Epithelial cell of proximal tubule (primary cell): Measurements from ENCODE around the gene EYA2. TPM values are rescaled to one million over a fixed set of nuclear protein-coding genes. Genes with fewer than 3 reads are reported as not detected.
"Not testable (repeated sequence)": the region's sequence is repeated elsewhere in the genome, so short reads cannot be mapped to it uniquely, and the experiment has no call there.

ENCODE experiments used
- DNase-seq: peaks from one replicate; pipeline ENCODE4 v3.0.0-alpha.2; 2011; ENCODE audit warnings: low read depth
- H3K4me3 ChIP-seq: 2 replicates; pipeline ENCODE4 v1.5.1; 2011; ENCODE audit warnings: low read depth, mild to moderate bottlenecking, low read length
- total RNA-seq: library from RNA; depleted of rRNA; stranded (reverse); fragments of >200 nt; gene quantifications from 2 replicates; pipeline ENCODE4 v1.2.3, GENCODE V29; 2015
- TF ChIP-seq, protein P1 (sequence below): conservative IDR thresholded peaks from 2 replicates; pipeline ENCODE4 v1.5.1; 2012; ENCODE audit warnings: low read depth, mild to moderate bottlenecking, low read length

EYA2 gene
- total RNA-seq, 1 donor from 2014 or later: not detected

GRCh38 chr20:46916258-46916603 is 21.6 kb downstream of the EYA2 start:
- TF ChIP-seq, protein P1, sequence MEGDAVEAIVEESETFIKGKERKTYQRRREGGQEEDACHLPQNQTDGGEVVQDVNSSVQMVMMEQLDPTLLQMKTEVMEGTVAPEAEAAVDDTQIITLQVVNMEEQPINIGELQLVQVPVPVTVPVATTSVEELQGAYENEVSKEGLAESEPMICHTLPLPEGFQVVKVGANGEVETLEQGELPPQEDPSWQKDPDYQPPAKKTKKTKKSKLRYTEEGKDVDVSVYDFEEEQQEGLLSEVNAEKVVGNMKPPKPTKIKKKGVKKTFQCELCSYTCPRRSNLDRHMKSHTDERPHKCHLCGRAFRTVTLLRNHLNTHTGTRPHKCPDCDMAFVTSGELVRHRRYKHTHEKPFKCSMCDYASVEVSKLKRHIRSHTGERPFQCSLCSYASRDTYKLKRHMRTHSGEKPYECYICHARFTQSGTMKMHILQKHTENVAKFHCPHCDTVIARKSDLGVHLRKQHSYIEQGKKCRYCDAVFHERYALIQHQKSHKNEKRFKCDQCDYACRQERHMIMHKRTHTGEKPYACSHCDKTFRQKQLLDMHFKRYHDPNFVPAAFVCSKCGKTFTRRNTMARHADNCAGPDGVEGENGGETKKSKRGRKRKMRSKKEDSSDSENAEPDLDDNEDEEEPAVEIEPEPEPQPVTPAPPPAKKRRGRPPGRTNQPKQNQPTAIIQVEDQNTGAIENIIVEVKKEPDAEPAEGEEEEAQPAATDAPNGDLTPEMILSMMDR: no peak
- no peak overlapping the region for H3K4me3 ChIP-seq
- no peak for DNase-seq

- H3K4me3 ChIP-seq: no peak overlapping the region
- TF ChIP-seq, protein P1: no peak
- no peak for DNase-seq
Observed at GRCh38 chr20:46917155-46917554, 22.5 kb downstream of the EYA2 start.

DNA sequence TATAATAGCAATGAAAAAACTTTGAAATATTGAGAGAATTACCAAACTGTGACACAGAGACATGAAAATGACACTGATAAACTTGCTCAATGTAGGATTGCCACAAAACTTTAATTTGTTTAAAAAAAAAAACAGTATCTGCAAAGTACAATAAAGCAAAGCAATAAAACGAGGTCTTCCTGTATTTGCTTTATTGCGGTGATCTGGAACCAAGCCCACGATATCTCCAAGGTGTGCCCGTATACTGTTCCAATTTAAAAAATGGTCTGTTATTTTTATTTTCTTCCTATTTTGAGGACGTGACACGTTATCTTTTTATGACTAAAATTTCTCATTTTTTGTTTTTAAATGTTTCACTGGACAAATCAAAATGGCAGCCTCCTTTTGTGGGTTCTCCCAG is 25.5 kb downstream of the EYA2 start:
- H3K4me3 ChIP-seq: no peak overlapping the region
- TF ChIP-seq, protein P1: no peak
- no peak for DNase-seq

DNA sequence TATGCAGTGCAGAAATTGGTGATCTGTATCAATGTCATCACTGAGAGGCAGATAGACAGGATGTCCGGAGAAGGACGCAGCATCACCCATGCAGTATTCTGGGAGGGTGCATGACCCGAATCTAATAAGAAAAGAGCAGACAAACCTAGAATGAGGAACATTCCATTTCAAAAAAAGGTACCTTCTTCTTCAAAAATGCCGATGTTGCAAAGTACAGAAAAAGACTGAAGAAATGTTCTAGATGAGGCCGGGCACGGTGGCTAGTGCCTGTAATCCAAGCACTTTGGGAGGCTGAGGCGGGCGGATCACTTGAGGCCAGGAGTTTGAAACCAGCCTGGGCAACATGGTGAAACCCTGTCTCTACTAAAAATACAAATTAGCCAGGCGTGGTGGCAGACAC is 28.2 kb downstream of the EYA2 start:
- not testable (repeated sequence) for H3K4me3 ChIP-seq, DNase-seq

GRCh38 chr20:46923550-46923949 is 28.9 kb downstream of the EYA2 start:
- TF ChIP-seq, protein P1: no peak
- DNase-seq: no peak
- no peak overlapping the region for H3K4me3 ChIP-seq

- H3K4me3 ChIP-seq: no peak overlapping the region
- TF ChIP-seq, protein P1: no peak
- DNase-seq: no peak
Observed at GRCh38 chr20:46928580-46929132, 34.0 kb downstream of the EYA2 start.

- TF ChIP-seq, protein P1: no peak
- DNase-seq: no peak
- no peak overlapping the region for H3K4me3 ChIP-seq
Observed at GRCh38 chr20:46929902-46930301, 35.3 kb downstream of the EYA2 start.
